ENCODE measurements around the gene DGKB.

GRCh38 chr7:14837216-14837615 is 65.3 kb downstream of the DGKB start:
- no peak for TF ChIP-seq TAF1 (IDR thresholded peaks at IDR 0.05; ENCODE audit: low read depth)
- no peak for TF ChIP-seq FOXM1 (IDR thresholded peaks at IDR 0.05; ENCODE audit: borderline replicate concordance, low read depth)

All from Ishikawa (cell line).